ENCODE data around the gene VWA8.
"Not testable (repeated sequence)": the region's sequence is repeated elsewhere in the genome, so short reads cannot be mapped to it uniquely, and the experiment has no call there.

The VWA8 gene

GRCh38 chr13:41608111-41608838 is 352.6 kb downstream of the VWA8 start:
- DNase-seq = no peak

GRCh38 chr13:41606646-41607045 is 354.3 kb downstream of the VWA8 start:
- no peak for DNase-seq

- no peak for DNase-seq
These were observed 355.3 kb downstream of the VWA8 start for GRCh38 chr13:41605319-41606285.

GRCh38 chr13:41603917-41604316 is 357.0 kb downstream of the VWA8 start:
- DNase-seq = no peak

GRCh38 chr13:41601718-41602445 is 359.0 kb downstream of the VWA8 start:
- no peak for DNase-seq

GRCh38 chr13:41599619-41600018 is 361.3 kb downstream of the VWA8 start:
- DNase-seq = no peak

- no peak for DNase-seq
These were observed 363.4 kb downstream of the VWA8 start for GRCh38 chr13:41597348-41598041.

GRCh38 chr13:41596190-41596589 is 364.7 kb downstream of the VWA8 start:
- DNase-seq = no peak

- no peak for DNase-seq
These were observed 365.6 kb downstream of the VWA8 start for GRCh38 chr13:41595298-41595697.

GRCh38 chr13:41590643-41591042 is 370.3 kb downstream of the VWA8 start:
- no peak for DNase-seq

- no peak for DNase-seq
These were observed 370.8 kb downstream of the VWA8 start for GRCh38 chr13:41590122-41590521.

GRCh38 chr13:41589434-41589833 is 371.5 kb downstream of the VWA8 start:
- DNase-seq = no peak

GRCh38 chr13:41588899-41589298 is 372.0 kb downstream of the VWA8 start:
- DNase-seq = no peak

GRCh38 chr13:41588448-41588847 is 372.5 kb downstream of the VWA8 start:
- no peak for DNase-seq

GRCh38 chr13:41587490-41587889 is 373.4 kb downstream of the VWA8 start:
- no peak for DNase-seq

GRCh38 chr13:41586216-41586615 is 374.7 kb downstream of the VWA8 start:
- DNase-seq = no peak

- no peak for DNase-seq
These were observed 378.9 kb downstream of the VWA8 start for GRCh38 chr13:41582027-41582463.

GRCh38 chr13:41580345-41580744 is 380.6 kb downstream of the VWA8 start:
- DNase-seq = no peak

GRCh38 chr13:41579881-41580280 is 381.0 kb downstream of the VWA8 start:
- no peak for DNase-seq

GRCh38 chr13:41579168-41579567 is 381.7 kb downstream of the VWA8 start:
- DNase-seq = no peak

- no peak for DNase-seq
These were observed 382.5 kb downstream of the VWA8 start for GRCh38 chr13:41578371-41578770.

- no peak for DNase-seq
These were observed 383.5 kb downstream of the VWA8 start for GRCh38 chr13:41577436-41577835.

- not testable (repeated sequence) for DNase-seq
These were observed 387.3 kb downstream of the VWA8 start for GRCh38 chr13:41573640-41574039.

Data from NCI-H1436 treated with DMSO at 0.1 percent for 48 hours (cell line).